Trophoblast cell (in vitro differentiated cells and primary cell): ENCODE measurements around the gene TNS3.

ENCODE experiments used
- DNase-seq, 2 donors: peaks; one replicate each; pipeline ENCODE4 v3.0.0-alpha.2; 2016
- H2AFZ ChIP-seq: 2 replicates; pipeline ENCODE4 v1.6.1; 2013; ENCODE audit warnings: low read length, moderate library complexity, mild to moderate bottlenecking; ENCODE audit not compliant: insufficient read depth, poor library complexity
- H2AK5ac ChIP-seq: 2 replicates; pipeline ENCODE4 v1.6.1; 2013; ENCODE audit warnings: mild to moderate bottlenecking, low read length
- H2BK120ac ChIP-seq: 2 replicates; pipeline ENCODE4 v1.6.1; 2013; ENCODE audit warnings: low read length, mild to moderate bottlenecking, moderate library complexity; ENCODE audit not compliant: insufficient read depth, poor library complexity
- H2BK12ac ChIP-seq: 2 replicates; pipeline ENCODE4 v1.6.1; 2013; ENCODE audit warnings: mild to moderate bottlenecking, low read length, moderate library complexity
- H2BK5ac ChIP-seq: 2 replicates; pipeline ENCODE4 v1.6.1; 2013; ENCODE audit warnings: low read length, low read depth, moderate library complexity, mild to moderate bottlenecking; ENCODE audit not compliant: poor library complexity
- H3K14ac ChIP-seq: 2 replicates; pipeline ENCODE4 v1.6.1; 2013; ENCODE audit warnings: mild to moderate bottlenecking, low read length
- H3K18ac ChIP-seq: 2 replicates; pipeline ENCODE4 v1.6.1; 2013; ENCODE audit warnings: mild to moderate bottlenecking, low read length
- H3K23ac ChIP-seq: 2 replicates; pipeline ENCODE4 v1.6.1; 2013; ENCODE audit warnings: low read length
- H3K27ac ChIP-seq: 2 replicates; pipeline ENCODE4 v1.5.1; 2013; ENCODE audit warnings: low read depth, mild to moderate bottlenecking, inconsistent platforms, low read length, moderate library complexity
- H3K27me3 ChIP-seq: 2 replicates; pipeline ENCODE4 v1.6.1; 2013; ENCODE audit warnings: inconsistent platforms, mild to moderate bottlenecking, low read length, moderate library complexity; ENCODE audit not compliant: insufficient read depth
- H3K36me3 ChIP-seq, 2 experiments: 1 replicate in 1 of 2; 2 replicates in 1 of 2; pipeline ENCODE4 v1.6.1; 2013; ENCODE audit warnings: low read length in 2 of 2, mild to moderate bottlenecking in 2 of 2, moderate library complexity in 1 of 2; ENCODE audit not compliant: insufficient read depth in 2 of 2, control insufficient read depth in 1 of 2
- H3K4ac ChIP-seq: 2 replicates; pipeline ENCODE4 v1.6.1; 2013; ENCODE audit warnings: low read depth, mild to moderate bottlenecking, low read length, moderate library complexity
- H3K4me1 ChIP-seq, 2 experiments: 1 replicate in 1 of 2; 2 replicates in 1 of 2; pipeline ENCODE4 v1.6.1; 2013; ENCODE audit warnings: low read length in 2 of 2, mild to moderate bottlenecking in 2 of 2, moderate library complexity in 1 of 2; ENCODE audit not compliant: insufficient read depth in 2 of 2, control insufficient read depth in 1 of 2
- H3K4me2 ChIP-seq: 2 replicates; pipeline ENCODE4 v1.6.1; 2013; ENCODE audit warnings: inconsistent platforms, mild to moderate bottlenecking, low read length, moderate library complexity
- H3K4me3 ChIP-seq: 2 replicates; pipeline ENCODE4 v1.5.1; 2013; ENCODE audit warnings: mild to moderate bottlenecking, low read depth, low read length, inconsistent platforms
- H3K79me1 ChIP-seq: one replicate; pipeline ENCODE4 v1.6.1; 2013; ENCODE audit warnings: low read length
- H3K79me2 ChIP-seq: 2 replicates; pipeline ENCODE4 v1.6.1; 2013; ENCODE audit warnings: low read length, mild to moderate bottlenecking; ENCODE audit not compliant: control insufficient read depth, insufficient read depth, poor library complexity
- H3K9ac ChIP-seq: 2 replicates; pipeline ENCODE4 v1.6.1; 2013; ENCODE audit warnings: mild to moderate bottlenecking, low read length
- H3K9me3 ChIP-seq: 2 replicates; pipeline ENCODE4 v1.6.1; 2013; ENCODE audit warnings: low read depth, mild to moderate bottlenecking, control low read depth, inconsistent platforms, low read length; ENCODE audit not compliant: insufficient read depth
- H4K12ac ChIP-seq: 2 replicates; pipeline ENCODE4 v1.6.1; 2013; ENCODE audit warnings: low read depth, mild to moderate bottlenecking, low read length, moderate library complexity
- H4K8ac ChIP-seq: 2 replicates; pipeline ENCODE4 v1.6.1; 2013; ENCODE audit warnings: low read depth, mild to moderate bottlenecking, low read length, moderate library complexity
- H4K91ac ChIP-seq: one replicate; pipeline ENCODE4 v1.6.1; 2013; ENCODE audit warnings: low read depth, mild to moderate bottlenecking, low read length, moderate library complexity
- WGBS: extraction: QIAGEN DNeasy Blood & Tissue Kit; methylation state at CpG from one replicate; pipeline ENCODE4 v1.1.7; 2013; ENCODE audit warnings: missing lambda C conversion rate; ENCODE audit not compliant: insufficient read length, insufficient coverage; ENCODE audit errors: extremely low coverage; 5-methylcytosine and 5-hydroxymethylcytosine counted together

TNS3 gene

DNA sequence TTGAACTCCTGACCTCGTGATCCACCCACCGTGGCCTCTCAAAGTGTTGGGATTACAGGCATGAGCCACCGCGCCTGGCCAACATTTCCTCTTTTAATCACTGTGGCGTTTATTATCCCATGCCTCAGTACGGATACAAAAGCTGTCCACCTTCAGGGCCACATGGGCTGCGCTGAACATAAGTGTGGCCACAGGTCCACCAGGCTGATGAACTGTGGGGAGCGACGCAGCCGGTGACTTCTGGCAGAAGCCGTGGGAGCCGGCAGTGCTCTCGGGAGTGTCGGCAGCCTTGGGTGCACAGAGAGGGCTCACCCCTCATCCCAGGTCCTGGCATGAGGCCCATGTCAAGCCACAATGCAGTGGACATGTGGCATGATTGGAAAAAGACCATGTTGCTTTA is 223.6 kb downstream of the TNS3 start:
- Histone ChIP-seq H3K23ac (no peak overlapping the region), H3K4me3 (no peak overlapping the region), H3K4me2 (no peak overlapping the region), H2AK5ac (no peak overlapping the region), H2BK120ac (no peak overlapping the region), H3K18ac (peak overlapping the region; percentile 8), H3K79me2 (peaks cover 1% of the 10 kb centered on the region), H3K4ac (no peak overlapping the region), H3K9me3 (peaks cover 4% of the 10 kb centered on the region), H3K27me3 (no peaks in the 10 kb centered on the region), H3K14ac (no peak overlapping the region), H3K9ac (no peak overlapping the region), H3K4me1 (no peaks in the 10 kb centered on the region), H4K8ac (no peak overlapping the region), H3K79me1 (no peaks in the 10 kb centered on the region), H4K12ac (no peak overlapping the region), H2BK12ac (no peak overlapping the region), H4K91ac (no peak overlapping the region), H2BK5ac (no peak overlapping the region), H3K27ac (no peak overlapping the region), H2AFZ (no peak overlapping the region), H3K36me3 (peaks cover 44 to 60% of the 10 kb centered on the region in 2 experiments)
- WGBS: no CpG with 5 or more reads among the region's 14 CpGs
- DNase-seq: no peak

DNA sequence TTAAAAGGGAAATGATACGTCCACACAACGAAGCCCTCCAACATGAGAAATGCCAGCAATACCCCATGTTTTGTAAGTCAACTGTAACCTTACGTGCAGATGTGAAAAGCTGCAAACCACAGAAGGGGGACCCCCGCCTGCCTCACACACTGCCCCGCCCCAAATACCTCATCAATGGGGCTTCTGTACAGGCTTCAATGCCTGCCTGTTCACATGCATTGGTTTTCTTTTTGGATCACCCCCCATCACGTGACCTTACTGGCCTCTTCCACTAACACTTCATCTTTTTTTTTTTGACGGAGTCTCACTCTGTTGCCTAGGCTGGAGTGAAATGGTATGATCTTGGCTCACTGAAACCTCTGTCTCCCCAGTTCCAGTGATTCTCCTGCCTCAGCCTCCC is 224.0 kb downstream of the TNS3 start:
- no peak overlapping the region for H3K18ac ChIP-seq
- no peak overlapping the region for H3K27ac ChIP-seq
- no peak overlapping the region for H2BK120ac ChIP-seq
- H3K36me3 ChIP-seq: peaks cover 47 to 61% of the 10 kb centered on the region in 2 experiments
- no peak for DNase-seq
- H2AK5ac ChIP-seq: no peak overlapping the region
- H3K4me1 ChIP-seq: no peaks in the 10 kb centered on the region
- no peak overlapping the region for H4K12ac ChIP-seq
- H2BK12ac ChIP-seq: no peak overlapping the region
- H3K79me1 ChIP-seq: no peaks in the 10 kb centered on the region
- no CpG with 5 or more reads among the region's 7 CpGs for WGBS
- no peak overlapping the region for H2AFZ ChIP-seq
- no peaks in the 10 kb centered on the region for H3K27me3 ChIP-seq
- H3K4me3 ChIP-seq: no peak overlapping the region
- peaks cover 4% of the 10 kb centered on the region for H3K9me3 ChIP-seq
- H2BK5ac ChIP-seq: no peak overlapping the region
- no peak overlapping the region for H3K9ac ChIP-seq
- H3K23ac ChIP-seq: no peak overlapping the region
- H4K8ac ChIP-seq: no peak overlapping the region
- no peak overlapping the region for H3K4me2 ChIP-seq
- H3K14ac ChIP-seq: no peak overlapping the region
- no peak overlapping the region for H4K91ac ChIP-seq
- no peak overlapping the region for H3K4ac ChIP-seq
- peaks cover 1% of the 10 kb centered on the region for H3K79me2 ChIP-seq

DNA sequence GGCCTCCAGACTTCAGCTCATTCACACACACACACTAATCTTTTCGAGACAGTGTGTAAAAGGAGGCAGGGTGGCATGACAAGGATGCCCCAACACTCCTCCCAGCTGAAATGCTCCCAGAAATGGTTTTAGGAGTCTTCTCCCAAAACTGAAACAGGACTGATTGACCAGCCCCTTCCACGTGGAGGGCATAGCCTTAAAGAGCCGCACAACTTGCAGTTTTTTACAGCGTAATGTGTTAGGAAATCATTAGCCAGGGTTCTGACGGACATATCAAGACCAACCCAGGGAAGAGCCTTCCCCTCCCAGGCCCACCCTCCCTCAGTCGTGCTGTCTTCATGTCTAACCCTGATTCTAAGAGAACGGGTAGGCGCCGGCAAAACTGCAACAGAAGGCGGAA is 224.6 kb downstream of the TNS3 start:
- H4K91ac ChIP-seq: no peak overlapping the region
- H4K8ac ChIP-seq: no peak overlapping the region
- H2BK12ac ChIP-seq: no peak overlapping the region
- H3K4me2 ChIP-seq: no peak overlapping the region
- H3K4ac ChIP-seq: no peak overlapping the region
- H4K12ac ChIP-seq: no peak overlapping the region
- DNase-seq: no peak
- no peak overlapping the region for H3K14ac ChIP-seq
- no peak overlapping the region for H2BK5ac ChIP-seq
- no peak overlapping the region for H3K27ac ChIP-seq
- H2BK120ac ChIP-seq: no peak overlapping the region
- H3K79me2 ChIP-seq: peaks cover 1% of the 10 kb centered on the region
- no peak overlapping the region for H2AFZ ChIP-seq
- no CpG with 5 or more reads among the region's 10 CpGs for WGBS
- no peak overlapping the region for H3K9ac ChIP-seq
- no peak overlapping the region for H3K23ac ChIP-seq
- H3K9me3 ChIP-seq: peaks cover 4% of the 10 kb centered on the region
- no peaks in the 10 kb centered on the region for H3K27me3 ChIP-seq
- H3K18ac ChIP-seq: no peak overlapping the region
- peaks cover 52 to 65% of the 10 kb centered on the region in 2 experiments for H3K36me3 ChIP-seq
- no peak overlapping the region for H2AK5ac ChIP-seq
- H3K4me3 ChIP-seq: no peak overlapping the region
- no peaks in the 10 kb centered on the region for H3K79me1 ChIP-seq
- H3K4me1 ChIP-seq: no peaks in the 10 kb centered on the region

- H4K91ac ChIP-seq: no peak overlapping the region
- H3K9ac ChIP-seq: no peak overlapping the region
- no peaks in the 10 kb centered on the region for H3K79me1 ChIP-seq
- H3K4me2 ChIP-seq: no peak overlapping the region
- no peak overlapping the region for H3K4ac ChIP-seq
- H3K4me3 ChIP-seq: no peak overlapping the region
- H4K8ac ChIP-seq: no peak overlapping the region
- H2BK120ac ChIP-seq: no peak overlapping the region
- no peak overlapping the region for H3K27ac ChIP-seq
- H2BK5ac ChIP-seq: no peak overlapping the region
- no peak overlapping the region for H3K18ac ChIP-seq
- no peaks in the 10 kb centered on the region for H3K27me3 ChIP-seq
- H3K9me3 ChIP-seq: peaks cover 4% of the 10 kb centered on the region
- peaks cover 56 to 67% of the 10 kb centered on the region in 2 experiments for H3K36me3 ChIP-seq
- H3K23ac ChIP-seq: no peak overlapping the region
- no peak overlapping the region for H3K14ac ChIP-seq
- no peak overlapping the region for H2BK12ac ChIP-seq
- peaks cover 1% of the 10 kb centered on the region for H3K79me2 ChIP-seq
- no peak overlapping the region for H4K12ac ChIP-seq
- no peaks in the 10 kb centered on the region for H3K4me1 ChIP-seq
- DNase-seq: no peak
- no CpG with 5 or more reads among the region's 5 CpGs for WGBS
- no peak overlapping the region for H2AK5ac ChIP-seq
- no peak overlapping the region for H2AFZ ChIP-seq
Observed at GRCh38 chr7:47356261-47356660, 225.7 kb downstream of the TNS3 start.
